Astrocyte of the spinal cord (primary cell): ENCODE results near the gene PCF11.
"Not testable (repeated sequence)": the region's sequence is repeated elsewhere in the genome, so short reads cannot be mapped to it uniquely, and the experiment has no call there.

Experiments
- DNase-seq: peaks from one replicate; pipeline ENCODE4 v3.0.0; 2011; ENCODE audit warnings: low read depth, low spot score
- H3K4me3 ChIP-seq: 2 replicates; pipeline ENCODE4 v1.5.1; 2011; ENCODE audit warnings: low read depth, mild to moderate bottlenecking, low read length, moderate library complexity
- CTCF ChIP-seq: IDR thresholded peaks from 2 replicates; pipeline ENCODE4 v1.5.1; 2012; ENCODE audit warnings: low read depth, mild to moderate bottlenecking, low read length, inconsistent platforms
- in situ Hi-C: cut with HindIII; loops from 2 replicates; pipeline ENCODE4 v1.10.0; 2017; ENCODE audit warnings: low sequenced_read_pairs

Gene PCF11

GRCh38 chr11:83206221-83206620, 49.3 kb downstream of the PCF11 start:
- in situ Hi-C loops = no loop called here
- no peak for TF ChIP-seq CTCF
- no peak overlapping the region for H3K4me3 ChIP-seq
- DNase-seq = no peak

- H3K4me3 ChIP-seq, DNase-seq, in situ Hi-C loops: not testable (repeated sequence)
These were observed 49.9 kb downstream of the PCF11 start for GRCh38 chr11:83206771-83207382.

- in situ Hi-C loops = no loop called here
- H3K4me3 ChIP-seq = no peak overlapping the region
- TF ChIP-seq CTCF = peak; percentile 40
- no peak for DNase-seq
These were observed 62.2 kb downstream of the PCF11 start for GRCh38 chr11:83219095-83219494.

- H3K4me3 ChIP-seq = no peak overlapping the region
- DNase-seq = no peak
- in situ Hi-C loops = no loop called here
- no peak for TF ChIP-seq CTCF
These were observed 63.3 kb downstream of the PCF11 start for GRCh38 chr11:83220260-83220659.

- H3K4me3 ChIP-seq = no peak overlapping the region
- in situ Hi-C loops = no loop called here
- DNase-seq = no peak
- TF ChIP-seq CTCF = no peak
These were observed 64.8 kb downstream of the PCF11 start for GRCh38 chr11:83221694-83222093.

- H3K4me3 ChIP-seq = no peak overlapping the region
- no peak for TF ChIP-seq CTCF
- in situ Hi-C loops = no loop called here
- no peak for DNase-seq
These were observed 65.6 kb downstream of the PCF11 start for GRCh38 chr11:83222499-83222898.

- DNase-seq = no peak
- TF ChIP-seq CTCF = no peak
- in situ Hi-C loops = no loop called here
- H3K4me3 ChIP-seq = no peak overlapping the region
These were observed 66.5 kb downstream of the PCF11 start for GRCh38 chr11:83223457-83223856.
